ENCODE data around the gene CHRNG.

CHRNG gene

GRCh38 chr2:232580648-232580981 is 41.1 kb downstream of the CHRNG start:
- DNase-seq = no peak

GRCh38 chr2:232581725-232582124 is 42.2 kb downstream of the CHRNG start:
- no peak for DNase-seq

GRCh38 chr2:232584238-232584637 is 44.7 kb downstream of the CHRNG start:
- DNase-seq = no peak

GRCh38 chr2:232586943-232587505 is 47.5 kb downstream of the CHRNG start:
- DNase-seq = no peak

GRCh38 chr2:232587512-232587911 is 48.0 kb downstream of the CHRNG start:
- DNase-seq = no peak

GRCh38 chr2:232588031-232588430 is 48.5 kb downstream of the CHRNG start:
- no peak for DNase-seq

- no peak for DNase-seq
These were observed 49.4 kb downstream of the CHRNG start for GRCh38 chr2:232588680-232589585.

- DNase-seq = no peak
These were observed 53.4 kb downstream of the CHRNG start for GRCh38 chr2:232592772-232593395.

- DNase-seq = no peak
These were observed 54.5 kb downstream of the CHRNG start for GRCh38 chr2:232593982-232594381.

Measured in activated CD4-positive, alpha-beta T cell treated with anti-CD3 and anti-CD28 coated beads for 1 hour (primary cell).